GM19467 (cell line): Measurements from ENCODE around the gene CHURC1.
"Not testable (repeated sequence)": the region's sequence is repeated elsewhere in the genome, so short reads cannot be mapped to it uniquely, and the experiment has no call there.

ENCODE experiments used
- ATAC-seq: cut with Tn5 transposase; IDR thresholded peaks from one replicate; pipeline ENCODE4 v1.9.1; 2021; ENCODE audit warnings: mild to moderate bottlenecking, moderate library complexity; ENCODE audit not compliant: unreplicated experiment

Gene CHURC1

DNA sequence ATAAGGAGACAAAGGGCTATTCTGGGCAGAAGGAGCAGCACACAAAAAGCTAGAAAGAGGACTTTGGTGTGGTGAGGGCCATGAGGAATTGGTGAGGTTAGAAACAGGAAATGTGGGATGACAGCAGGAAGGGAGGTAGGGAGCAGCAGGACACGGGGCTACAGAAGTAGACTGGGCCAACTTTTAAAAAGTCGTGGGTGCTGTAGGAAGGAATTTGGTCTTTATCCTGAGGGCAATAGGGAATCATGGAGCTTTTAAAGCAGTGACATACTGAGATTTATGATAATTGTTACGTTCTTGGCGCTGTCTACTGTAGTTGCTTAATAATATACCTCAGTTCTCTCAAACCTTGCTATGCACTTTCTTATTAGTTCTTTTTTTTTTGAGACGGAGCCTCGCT is 8.2 kb upstream of the CHURC1 start:
- ATAC-seq, result no peak

DNA sequence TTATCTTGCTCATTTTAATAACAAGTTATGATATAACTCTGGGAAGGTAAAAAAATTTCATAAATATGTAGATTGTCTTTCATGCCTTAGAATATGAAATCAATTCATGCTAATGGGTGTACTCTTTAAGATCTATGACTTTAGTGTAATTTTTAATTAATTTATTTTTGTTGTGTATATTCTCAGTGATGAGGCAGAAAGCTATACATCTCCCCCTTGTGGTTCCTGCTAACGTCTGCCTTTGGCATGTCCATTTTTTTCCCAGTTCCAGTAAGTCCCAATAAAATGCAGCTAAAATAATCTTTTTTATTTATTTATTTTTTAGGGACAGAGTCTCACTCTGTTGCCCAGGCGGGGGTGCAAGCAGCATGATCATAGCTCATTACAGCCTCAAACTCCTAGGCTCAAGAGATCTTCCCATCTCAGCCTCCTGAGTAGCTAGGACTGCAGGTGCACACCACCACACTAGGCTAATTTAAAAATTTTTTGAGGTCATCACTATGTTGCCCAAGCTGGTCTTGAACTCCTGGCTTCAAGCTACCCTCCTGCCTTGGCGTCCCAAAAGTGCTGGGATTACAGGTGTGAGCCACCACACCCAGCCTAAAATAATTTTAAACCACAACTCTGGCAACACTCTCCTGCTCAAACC is 3.3 kb upstream of the CHURC1 start:
- no peak for ATAC-seq

DNA sequence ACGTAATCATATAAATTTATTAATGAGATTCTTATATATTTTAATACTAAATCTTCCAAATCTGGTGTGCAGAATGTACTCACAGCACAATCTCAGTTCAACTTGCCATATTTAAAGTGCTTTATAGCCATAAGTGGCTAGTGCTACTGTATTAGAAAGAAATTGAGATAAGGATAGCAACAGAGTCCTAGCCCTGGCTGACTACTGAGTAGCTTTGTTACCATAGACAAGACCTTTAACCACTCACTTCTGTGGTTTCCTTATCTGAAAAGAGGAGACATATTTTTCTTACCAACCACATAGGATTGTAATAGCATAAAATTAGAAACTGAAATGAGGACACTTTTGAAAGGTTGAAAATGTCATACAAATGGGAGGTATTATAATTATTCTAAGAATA is 2.0 kb upstream of the CHURC1 start:
- no peak for ATAC-seq

DNA sequence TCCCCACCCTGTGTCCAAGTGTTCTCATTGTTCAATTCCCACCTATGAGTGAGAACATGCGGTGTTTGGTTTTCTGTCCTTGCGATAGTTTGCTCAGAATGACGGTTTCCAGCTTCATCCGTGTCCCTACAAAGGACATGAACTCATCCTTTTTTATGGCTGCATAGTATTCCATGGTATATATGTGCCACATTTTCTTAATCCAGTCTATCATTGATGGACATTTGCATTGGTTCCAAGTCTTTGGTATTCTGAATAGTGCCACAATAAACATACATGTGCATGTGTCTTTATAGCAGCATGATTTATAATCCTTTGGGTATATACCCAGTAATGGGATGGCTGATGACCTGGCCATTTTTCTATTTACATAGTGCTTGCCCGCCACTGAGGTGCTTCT is 778 bp upstream of the CHURC1 start:
- ATAC-seq, result not testable (repeated sequence)

DNA sequence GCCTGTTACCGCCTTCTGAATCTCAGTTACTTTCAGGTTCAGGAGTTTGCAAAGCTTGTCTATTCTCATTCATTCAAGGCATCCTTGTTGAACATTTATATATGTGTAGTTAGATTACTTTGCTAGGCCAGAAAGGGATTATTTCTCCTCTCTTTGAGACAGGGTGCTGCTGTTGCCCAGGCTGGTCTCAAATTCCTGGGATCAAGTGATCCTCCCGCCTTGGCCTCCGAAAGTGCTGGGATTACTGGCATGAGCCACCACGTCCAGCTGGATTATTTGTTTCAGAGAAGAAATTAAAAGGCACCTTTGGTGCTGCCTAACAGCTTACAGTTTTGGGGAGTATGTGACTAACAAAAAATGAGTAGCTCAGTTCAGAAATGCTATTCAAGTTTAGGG is 772 bp downstream of the CHURC1 start:
- no peak for ATAC-seq

DNA sequence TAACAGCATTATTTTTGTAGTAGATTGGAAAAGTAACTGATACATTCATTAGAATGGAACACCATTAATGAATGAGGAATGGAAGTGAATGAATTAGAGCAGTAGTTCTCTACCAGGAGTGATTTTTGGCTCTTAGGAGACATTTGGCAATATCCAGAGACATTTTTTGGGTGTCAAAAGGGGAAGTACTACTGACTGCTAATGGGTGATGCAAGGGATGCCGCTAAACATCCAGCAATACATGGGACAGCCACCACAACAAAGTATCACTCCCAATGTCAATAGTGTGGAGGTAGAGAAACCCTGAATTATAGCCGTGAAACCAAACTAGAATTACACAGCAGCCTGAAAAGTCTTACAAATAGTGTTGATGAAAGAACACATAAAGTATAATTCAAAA is 1.5 kb downstream of the CHURC1 start:
- no peak for ATAC-seq

DNA sequence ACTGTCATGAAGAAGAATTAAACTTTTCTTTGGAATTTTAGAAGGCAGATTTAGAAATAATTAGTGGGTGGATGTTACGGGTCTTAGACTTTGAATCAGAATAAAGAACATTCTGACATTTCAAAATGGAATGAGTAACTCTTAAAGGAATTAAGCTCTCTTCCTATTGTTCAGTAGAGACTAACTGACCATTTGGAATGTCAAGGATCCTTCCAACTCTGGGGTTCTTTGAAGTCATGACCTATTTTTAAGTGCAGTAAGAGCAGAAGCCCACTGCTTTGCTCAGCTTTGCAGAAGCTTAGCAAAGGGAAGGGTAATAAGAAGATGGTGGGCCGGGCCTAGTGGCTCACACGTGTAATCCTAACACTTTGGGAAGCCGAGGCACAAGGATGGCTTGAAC is 4.0 kb downstream of the CHURC1 start:
- no peak for ATAC-seq

DNA sequence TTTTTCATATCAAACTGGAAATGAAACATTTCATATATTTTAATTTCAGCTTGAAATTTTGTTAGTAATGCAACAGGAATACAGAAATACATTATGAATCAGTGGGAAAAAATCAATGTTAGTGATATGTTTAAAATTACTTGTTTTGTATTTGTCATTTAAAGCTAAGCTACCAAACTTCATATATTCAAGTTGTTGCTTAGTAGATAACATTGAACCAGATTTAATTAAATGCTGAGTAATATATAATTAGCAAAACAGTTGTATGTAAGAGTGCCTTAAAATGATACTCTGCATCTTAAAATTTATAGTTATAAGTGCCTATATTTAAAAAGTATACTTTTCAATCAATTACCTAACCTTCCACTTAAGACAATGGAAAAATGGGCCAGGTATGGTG is 5.0 kb downstream of the CHURC1 start:
- ATAC-seq, result no peak

DNA sequence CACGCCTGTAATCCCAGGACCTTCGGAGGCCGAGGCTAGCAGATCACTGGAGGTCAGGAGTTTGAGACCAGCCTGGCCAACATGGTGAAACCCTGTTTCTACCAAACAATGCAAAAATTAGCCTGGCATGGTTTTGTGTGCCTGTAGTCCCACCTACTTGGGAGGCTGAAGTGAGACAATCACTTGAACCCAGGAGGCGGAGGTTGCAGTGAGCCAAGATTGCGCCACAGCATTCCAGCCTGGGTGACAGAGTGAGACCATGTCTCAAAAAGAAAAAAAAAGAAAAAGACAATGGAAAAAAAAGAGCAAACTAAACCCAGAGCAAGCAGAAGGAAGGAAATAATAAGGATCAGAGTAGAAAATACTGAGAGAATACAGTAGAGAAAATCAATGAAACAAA is 5.4 kb downstream of the CHURC1 start:
- ATAC-seq, result no peak

DNA sequence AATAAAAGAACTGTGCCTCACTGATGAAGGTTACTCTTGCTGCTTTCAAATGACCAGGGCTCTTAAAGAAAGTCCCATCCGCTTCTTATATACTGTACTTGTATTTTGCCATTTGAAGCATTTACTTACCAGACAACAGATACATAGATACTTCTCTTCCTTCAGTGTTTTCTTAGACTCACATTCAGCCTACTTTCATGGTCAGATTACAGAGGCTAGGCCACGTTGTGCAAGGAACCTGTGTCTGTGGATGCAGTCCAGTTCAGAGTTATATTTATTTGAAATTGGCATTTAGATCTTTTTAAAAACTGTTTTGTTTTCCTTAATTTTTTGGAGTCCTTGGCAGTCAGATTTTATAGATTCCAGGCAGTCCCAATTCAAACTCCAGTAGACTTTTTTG is 6.2 kb downstream of the CHURC1 start:
- no peak for ATAC-seq

DNA sequence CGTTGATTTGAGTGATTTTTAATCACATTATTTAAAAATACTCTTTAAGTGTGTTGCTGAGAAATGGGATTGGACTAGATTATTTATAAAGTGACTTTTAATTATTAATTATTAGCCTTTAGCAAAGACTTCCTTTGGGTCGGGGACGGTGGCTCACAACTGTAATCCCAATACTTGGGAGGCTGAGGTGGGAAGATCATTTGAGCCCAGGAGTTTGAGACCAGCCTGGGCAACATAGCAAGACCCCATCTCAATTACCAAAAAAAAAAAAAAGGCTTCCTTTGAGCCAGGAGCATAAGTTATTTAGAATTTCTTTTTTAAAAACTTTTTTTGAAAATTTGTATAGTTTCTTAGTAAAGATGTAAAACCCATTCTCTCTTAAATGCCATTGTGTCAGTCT is 8.8 kb downstream of the CHURC1 start:
- no peak for ATAC-seq

DNA sequence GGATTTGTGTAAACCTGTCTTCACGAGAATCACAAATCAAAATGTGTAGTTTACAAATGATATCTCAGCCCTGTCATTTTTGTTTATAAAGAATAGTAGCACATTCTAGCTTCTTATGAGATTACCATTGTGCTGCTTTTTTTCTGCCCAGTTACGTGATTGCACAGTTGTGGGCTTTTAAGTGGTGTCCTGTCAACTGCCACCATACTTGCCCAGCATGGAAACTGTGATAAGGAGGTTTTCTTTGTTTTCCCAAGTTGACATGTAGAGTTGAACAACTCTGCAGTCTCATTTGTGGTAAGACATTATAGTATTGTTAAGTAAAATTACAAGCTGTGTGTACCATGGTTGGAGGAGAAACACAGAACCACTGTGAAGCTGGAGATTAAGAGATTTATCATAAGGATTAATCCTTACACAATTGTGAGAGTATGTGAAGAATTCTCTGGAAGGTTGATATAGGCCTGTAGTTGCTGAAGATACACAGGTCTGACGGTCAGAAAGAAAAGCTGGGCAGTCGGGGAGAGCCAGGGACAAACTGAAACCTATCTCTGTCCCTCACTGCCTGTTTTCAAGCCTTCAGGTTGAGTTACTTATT is 12.2 kb downstream of the CHURC1 start:
- ATAC-seq, result no peak

DNA sequence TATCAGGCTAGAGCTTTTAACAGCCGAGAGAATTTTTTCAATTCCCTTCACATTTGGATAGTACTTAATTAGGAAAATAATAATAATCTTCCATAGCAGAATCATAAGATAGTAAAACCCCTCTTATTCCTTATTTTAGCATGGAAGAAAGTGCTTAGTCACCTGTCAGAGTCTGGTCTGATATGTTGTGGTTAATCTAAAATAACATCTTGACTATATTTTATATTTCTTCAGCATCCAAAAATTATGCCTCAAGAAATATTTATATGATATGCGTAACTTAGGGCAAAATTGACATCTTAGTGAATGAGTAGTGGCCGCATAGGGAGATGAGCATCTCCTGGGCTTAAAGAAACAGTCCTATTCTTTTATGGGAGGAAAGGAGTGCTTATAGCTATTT is 12.8 kb downstream of the CHURC1 start:
- ATAC-seq, result no peak

DNA sequence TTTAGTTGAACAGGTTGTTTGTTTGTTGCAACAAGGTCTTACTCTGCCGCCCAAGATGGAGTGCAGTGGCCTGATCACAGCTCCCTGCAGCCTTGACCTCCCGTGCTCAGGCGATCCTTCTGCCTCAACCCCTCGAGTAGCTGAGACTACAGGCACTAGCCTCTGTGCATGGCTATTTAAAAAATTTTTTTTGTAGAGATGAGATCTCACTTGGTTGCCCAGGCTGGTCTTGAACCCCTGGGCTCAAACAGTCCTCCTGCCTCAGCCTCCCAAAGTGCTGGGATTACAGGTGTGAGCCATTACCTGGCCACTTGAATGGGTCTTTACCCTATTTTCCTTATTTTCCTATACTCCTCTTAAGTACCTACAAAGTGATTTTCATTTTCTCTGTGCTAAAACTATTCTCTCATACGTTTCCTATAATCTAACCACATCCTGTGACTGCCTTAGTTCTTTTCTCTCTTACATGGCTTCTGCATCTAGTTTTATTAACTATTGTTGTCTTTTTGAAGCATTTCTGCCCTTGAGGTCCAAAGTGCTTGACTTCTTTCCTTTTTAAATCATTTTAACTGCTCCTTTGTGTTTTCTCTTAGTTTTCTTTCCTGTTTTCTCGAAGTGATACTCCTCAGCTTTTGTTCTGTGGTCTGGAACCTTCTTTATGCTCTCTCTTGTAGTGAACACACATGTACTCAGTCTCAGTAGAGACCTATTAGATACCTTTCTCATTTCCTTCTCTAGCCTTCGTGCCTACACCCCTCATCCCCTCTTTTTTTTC is 14.2 kb downstream of the CHURC1 start:
- ATAC-seq, result no peak

DNA sequence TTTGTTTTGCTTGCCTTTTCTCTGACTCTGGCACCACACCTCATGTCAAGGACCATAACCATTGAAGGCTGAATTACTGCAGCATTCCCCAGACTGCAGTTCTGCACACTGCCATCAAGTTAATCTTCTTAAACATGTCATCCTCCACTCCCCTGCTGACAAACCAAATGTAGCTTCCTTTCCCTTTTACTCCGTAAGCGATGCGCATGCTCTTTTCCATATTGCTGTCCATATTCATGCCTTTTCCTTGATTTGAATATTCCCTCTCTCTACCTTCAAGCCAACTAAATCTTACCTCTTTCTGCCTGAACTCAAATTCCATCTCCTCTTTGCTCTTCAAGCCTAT is 14.7 kb downstream of the CHURC1 start:
- ATAC-seq, result no peak

DNA sequence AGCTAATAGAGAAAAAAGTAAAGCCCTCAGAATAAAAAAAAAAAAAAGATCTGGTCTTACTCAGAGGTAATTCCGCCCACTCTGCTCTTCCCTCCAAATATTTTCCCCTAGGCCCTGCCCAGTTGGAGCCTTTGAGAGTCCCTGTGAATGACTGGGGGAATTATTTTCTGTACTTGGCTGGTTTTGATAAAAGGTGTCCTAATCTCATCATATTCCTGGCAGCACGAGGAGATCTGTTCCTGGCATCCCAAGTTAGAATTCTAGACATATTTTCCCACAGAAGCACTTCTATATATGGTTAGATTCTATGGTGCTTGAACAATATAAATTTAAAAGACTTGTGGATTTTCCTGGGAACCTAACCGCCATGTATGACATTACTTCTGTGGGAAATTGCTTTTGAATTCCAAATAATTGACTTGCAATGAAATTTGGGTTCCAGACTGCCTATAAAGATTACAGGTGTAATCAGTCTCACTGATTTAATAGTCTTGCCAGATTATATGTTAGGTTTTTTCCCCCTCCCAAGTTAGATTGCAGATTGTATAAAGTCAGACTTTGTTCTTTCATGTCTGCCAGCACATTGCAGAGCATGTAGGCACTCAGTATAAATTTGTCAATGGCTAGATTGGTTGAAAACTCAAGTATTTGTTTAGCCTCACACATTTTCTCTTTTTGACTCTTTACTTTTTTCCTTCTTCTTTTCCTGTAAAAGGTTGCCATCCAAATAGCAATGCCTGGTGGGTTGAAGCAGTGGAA is 16.0 kb downstream of the CHURC1 start:
- ATAC-seq, result no peak

DNA sequence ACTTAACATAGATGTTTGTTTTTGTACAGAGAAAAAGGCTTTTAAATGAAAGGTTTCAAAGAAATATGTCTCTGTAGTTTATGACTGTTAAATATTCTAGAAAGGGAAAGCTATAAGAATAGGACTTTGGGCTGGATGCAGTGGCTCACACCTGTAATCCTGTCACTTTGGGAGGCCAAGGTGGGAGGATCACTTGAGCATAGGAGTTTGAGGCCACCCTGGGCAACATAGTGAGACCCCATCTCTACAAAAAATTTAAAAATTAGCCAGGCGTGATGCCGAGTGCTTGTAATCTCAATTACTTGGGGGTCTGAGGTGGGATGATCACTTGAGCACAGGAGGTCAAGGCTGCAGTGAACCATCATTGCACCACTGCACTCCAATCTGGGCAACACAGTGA is 16.9 kb downstream of the CHURC1 start:
- ATAC-seq, result no peak

DNA sequence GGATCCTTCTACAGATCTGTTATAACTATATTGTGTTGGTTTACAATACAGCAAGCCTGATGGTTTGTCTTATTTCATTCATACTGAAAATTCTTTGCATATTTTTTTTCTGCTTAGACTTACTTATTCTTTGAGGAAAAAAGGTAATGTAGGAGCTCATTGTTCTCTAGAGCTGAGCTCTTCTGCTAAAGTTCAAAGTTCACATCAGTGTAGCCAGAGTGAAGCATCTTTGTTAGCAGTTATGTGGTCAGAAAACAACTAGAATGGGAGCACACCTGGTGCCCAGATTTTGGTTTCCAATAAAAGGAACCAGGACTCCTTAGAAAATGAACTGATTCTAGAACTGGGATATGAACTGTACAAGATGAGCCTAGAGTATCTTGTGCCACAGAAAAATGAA is 18.0 kb downstream of the CHURC1 start:
- no peak for ATAC-seq

DNA sequence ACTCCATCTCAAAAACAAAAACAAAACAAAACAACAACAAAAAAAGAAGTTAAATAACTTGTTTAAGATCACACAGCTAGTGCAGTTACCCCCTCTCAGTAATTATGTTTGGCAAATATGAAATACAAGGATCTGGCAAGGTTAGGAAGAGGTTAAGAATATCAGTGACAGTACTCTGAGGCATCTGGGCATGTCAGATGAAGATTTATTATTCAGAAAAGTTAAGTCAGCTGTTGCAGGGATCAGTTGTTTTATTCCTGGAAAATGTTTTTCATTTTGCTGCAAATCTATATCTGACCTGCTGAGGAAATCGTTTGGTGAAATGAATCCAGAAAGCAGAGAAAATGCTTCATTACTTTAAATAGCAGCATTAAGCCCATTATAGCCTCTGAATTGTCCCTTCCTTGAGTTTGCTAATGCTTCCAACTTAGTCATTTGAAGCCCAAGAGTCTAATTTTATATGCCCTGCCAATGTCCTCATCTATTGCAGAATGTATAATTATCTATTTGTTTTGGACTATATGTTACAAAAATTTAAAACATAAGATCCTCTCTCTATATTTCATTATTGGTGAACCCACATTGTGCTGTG is 20.2 kb downstream of the CHURC1 start:
- ATAC-seq, result no peak

DNA sequence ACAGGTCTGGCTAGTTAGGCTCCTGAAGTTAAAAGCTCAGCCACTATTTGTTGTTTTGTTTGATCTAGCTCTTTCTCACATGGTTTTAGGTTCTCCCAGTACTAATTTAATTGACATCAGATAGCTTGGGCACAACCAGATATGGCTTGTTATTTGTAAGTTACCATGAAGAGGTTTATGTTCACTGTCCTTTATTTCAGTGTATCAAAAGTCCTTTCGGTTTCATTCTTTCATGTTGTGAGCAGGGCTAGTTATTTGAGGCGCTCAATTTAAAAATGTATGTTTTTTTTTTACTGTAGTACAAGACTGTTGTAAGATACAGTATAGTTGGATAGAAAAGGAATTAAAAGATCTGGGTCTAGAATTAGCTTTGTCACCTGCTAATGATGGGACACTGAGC is 21.3 kb downstream of the CHURC1 start:
- no peak for ATAC-seq

DNA sequence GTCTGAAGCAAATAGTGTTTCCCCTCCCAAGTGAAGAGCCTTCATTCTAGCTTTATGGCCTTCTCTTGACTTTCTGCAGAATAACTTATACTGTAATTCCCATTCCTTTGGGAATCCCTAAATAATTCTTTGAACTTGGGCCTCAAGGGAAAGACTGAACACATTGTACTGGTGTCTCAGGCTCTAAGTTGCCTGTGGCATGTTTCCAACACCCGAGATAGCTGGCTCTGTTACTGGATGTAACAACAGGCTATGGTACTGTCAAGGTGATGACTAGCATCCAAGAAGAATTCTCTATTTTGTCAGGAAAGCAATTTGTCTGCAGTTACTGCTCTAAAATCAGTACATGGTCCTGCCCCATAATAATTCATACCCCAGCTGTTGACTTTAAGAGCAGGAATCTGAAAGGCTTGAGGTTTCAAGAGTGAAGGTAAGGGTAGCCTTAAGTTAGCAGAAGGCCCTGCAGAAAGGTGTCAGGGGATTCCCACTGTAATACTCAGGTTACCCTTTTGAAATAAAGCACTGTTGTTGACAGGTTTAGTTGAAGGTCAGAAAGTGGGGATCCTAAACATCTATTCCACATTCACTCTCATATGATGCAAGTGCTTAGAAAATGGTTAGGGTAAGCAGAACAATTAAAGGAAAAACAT is 23.0 kb downstream of the CHURC1 start:
- ATAC-seq, result no peak
